Neuron (in vitro differentiated cells): ENCODE data around the gene ANKRD55.
"Not testable (repeated sequence)": the region's sequence is repeated elsewhere in the genome, so short reads cannot be mapped to it uniquely, and the experiment has no call there.

Experiments used
- H2AFZ ChIP-seq: one replicate; pipeline ENCODE4 v1.6.1; 2013; ENCODE audit warnings: low read depth, mild to moderate bottlenecking, inconsistent platforms, low read length, moderate library complexity
- H3K27me3 ChIP-seq: one replicate; pipeline ENCODE4 v1.6.1; 2013; ENCODE audit warnings: low read length; ENCODE audit not compliant: insufficient read depth
- H3K36me3 ChIP-seq: one replicate; pipeline ENCODE4 v1.6.1; 2013; ENCODE audit warnings: low read length; ENCODE audit not compliant: insufficient read depth
- H3K4me1 ChIP-seq: one replicate; pipeline ENCODE4 v1.6.1; 2013; ENCODE audit warnings: low read length; ENCODE audit not compliant: insufficient read depth
- H3K4me3 ChIP-seq: 2 replicates; pipeline ENCODE4 v1.5.1; 2013; ENCODE audit warnings: mild to moderate bottlenecking, low read length, moderate library complexity
- H3K9me3 ChIP-seq: one replicate; pipeline ENCODE4 v1.6.1; 2013; ENCODE audit warnings: low read length

ANKRD55 gene

GRCh38 chr5:56212130-56212879 lies 20.8 kb downstream of the ANKRD55 start:
- Histone ChIP-seq H3K4me1 (peaks cover 14% of the 10 kb centered on the region), H2AFZ (no peak overlapping the region), H3K9me3 (no peaks in the 10 kb centered on the region), H3K27me3 (no peaks in the 10 kb centered on the region), H3K36me3 (no peaks in the 10 kb centered on the region), H3K4me3 (no peak overlapping the region)

GRCh38 chr5:56211298-56211865 lies 21.7 kb downstream of the ANKRD55 start:
- Histone ChIP-seq H3K36me3 (no peaks in the 10 kb centered on the region), H3K9me3 (no peaks in the 10 kb centered on the region), H3K27me3 (no peaks in the 10 kb centered on the region), H3K4me3 (no peak overlapping the region), H3K4me1 (peaks cover 14% of the 10 kb centered on the region), H2AFZ (no peak overlapping the region)

GRCh38 chr5:56208681-56209080 lies 24.4 kb downstream of the ANKRD55 start:
- Histone ChIP-seq H3K36me3 (no peaks in the 10 kb centered on the region), H3K9me3 (no peaks in the 10 kb centered on the region), H3K4me1 (peaks cover 8% of the 10 kb centered on the region), H3K4me3 (no peak overlapping the region), H3K27me3 (no peaks in the 10 kb centered on the region), H2AFZ (no peak overlapping the region)

GRCh38 chr5:56207537-56207936 lies 25.6 kb downstream of the ANKRD55 start:
- no peak overlapping the region for H2AFZ ChIP-seq
- H3K36me3 ChIP-seq, result no peaks in the 10 kb centered on the region
- no peak overlapping the region for H3K4me3 ChIP-seq
- peaks cover 8% of the 10 kb centered on the region for H3K4me1 ChIP-seq
- H3K9me3 ChIP-seq, result no peaks in the 10 kb centered on the region
- no peaks in the 10 kb centered on the region for H3K27me3 ChIP-seq

GRCh38 chr5:56206126-56206910 lies 26.8 kb downstream of the ANKRD55 start:
- no peaks in the 10 kb centered on the region for H3K36me3 ChIP-seq
- peaks cover 3% of the 10 kb centered on the region for H3K4me1 ChIP-seq
- no peak overlapping the region for H3K4me3 ChIP-seq
- no peak overlapping the region for H2AFZ ChIP-seq
- H3K27me3 ChIP-seq, result no peaks in the 10 kb centered on the region
- no peaks in the 10 kb centered on the region for H3K9me3 ChIP-seq

GRCh38 chr5:56203936-56204335 lies 29.2 kb downstream of the ANKRD55 start:
- not testable (repeated sequence) for H3K9me3 ChIP-seq, H3K4me3 ChIP-seq, H2AFZ ChIP-seq, H3K27me3 ChIP-seq, H3K4me1 ChIP-seq, H3K36me3 ChIP-seq

- H3K4me1 ChIP-seq, result no peaks in the 10 kb centered on the region
- H3K36me3 ChIP-seq, result no peaks in the 10 kb centered on the region
- no peaks in the 10 kb centered on the region for H3K27me3 ChIP-seq
- no peak overlapping the region for H3K4me3 ChIP-seq
- no peak overlapping the region for H2AFZ ChIP-seq
- no peaks in the 10 kb centered on the region for H3K9me3 ChIP-seq
Measured at GRCh38 chr5:56202483-56202882, 30.6 kb downstream of the ANKRD55 start.

- not testable (repeated sequence) for H2AFZ ChIP-seq, H3K4me1 ChIP-seq, H3K36me3 ChIP-seq, H3K4me3 ChIP-seq, H3K9me3 ChIP-seq, H3K27me3 ChIP-seq
Measured at GRCh38 chr5:56201762-56202261, 31.3 kb downstream of the ANKRD55 start.

- no peak overlapping the region for H2AFZ ChIP-seq
- H3K27me3 ChIP-seq, result no peaks in the 10 kb centered on the region
- H3K36me3 ChIP-seq, result no peaks in the 10 kb centered on the region
- no peak overlapping the region for H3K4me3 ChIP-seq
- H3K4me1 ChIP-seq, result no peaks in the 10 kb centered on the region
- H3K9me3 ChIP-seq, result no peaks in the 10 kb centered on the region
Measured at GRCh38 chr5:56200971-56201666, 32.0 kb downstream of the ANKRD55 start.

- no peaks in the 10 kb centered on the region for H3K4me1 ChIP-seq
- H3K4me3 ChIP-seq, result no peak overlapping the region
- no peaks in the 10 kb centered on the region for H3K36me3 ChIP-seq
- H3K9me3 ChIP-seq, result no peaks in the 10 kb centered on the region
- H2AFZ ChIP-seq, result no peak overlapping the region
- no peaks in the 10 kb centered on the region for H3K27me3 ChIP-seq
Measured at GRCh38 chr5:56195016-56195415, 38.1 kb downstream of the ANKRD55 start.

GRCh38 chr5:56192246-56192645 lies 40.9 kb downstream of the ANKRD55 start:
- H3K4me3 ChIP-seq, result no peak overlapping the region

GRCh38 chr5:56191656-56192055 lies 41.5 kb downstream of the ANKRD55 start:
- H3K36me3 ChIP-seq, result no peaks in the 10 kb centered on the region

More at GRCh38 chr5:56192246-56192645, 40.9 kb downstream of the ANKRD55 start:
- Histone ChIP-seq H3K9me3 (no peaks in the 10 kb centered on the region), H3K27me3 (no peaks in the 10 kb centered on the region), H3K36me3 (no peaks in the 10 kb centered on the region), H3K4me1 (no peaks in the 10 kb centered on the region), H2AFZ (peak overlapping the region; percentile 36)

GRCh38 chr5:56190497-56190896 lies 42.6 kb downstream of the ANKRD55 start:
- no peaks in the 10 kb centered on the region for H3K36me3 ChIP-seq
- H2AFZ ChIP-seq, result no peak overlapping the region
- no peaks in the 10 kb centered on the region for H3K9me3 ChIP-seq
- H3K27me3 ChIP-seq, result no peaks in the 10 kb centered on the region
- H3K4me1 ChIP-seq, result no peaks in the 10 kb centered on the region
- H3K4me3 ChIP-seq, result no peak overlapping the region

More at GRCh38 chr5:56191656-56192055, 41.5 kb downstream of the ANKRD55 start:
- H3K27me3 ChIP-seq, result no peaks in the 10 kb centered on the region
- no peak overlapping the region for H2AFZ ChIP-seq
- no peaks in the 10 kb centered on the region for H3K4me1 ChIP-seq
- no peak overlapping the region for H3K4me3 ChIP-seq
- H3K9me3 ChIP-seq, result no peaks in the 10 kb centered on the region
